CD4-positive, alpha-beta memory T cell (primary cell): ENCODE results near the gene PEAK3. TPM values are rescaled to one million over a fixed set of nuclear protein-coding genes. Genes with fewer than 3 reads are reported as not detected.

ENCODE experiments used
- CTCF ChIA-PET: fragments of 350-600 bp; sonication (Branson Sonifier 250); formaldehyde crosslinking; loops from one replicate; lab custom pipeline; 2021; ENCODE audit warnings: inconsistent platforms; ENCODE audit not compliant: partially characterized antibody; lab: Charles Lee
- POLR2A ChIA-PET: fragments of 350-600 bp; sonication (Branson Sonifier 250); formaldehyde crosslinking; loops from one replicate; lab custom pipeline; 2021; ENCODE audit not compliant: partially characterized antibody; lab: Charles Lee
- DNase-seq, 5 donors: peaks; one replicate each; pipeline versions ENCODE4 v3.0.0 to v3.0.0-alpha.2; 2020 to 2022; ENCODE audit warnings: mixed read lengths in 1 of 5
- H3K27ac ChIP-seq: one replicate; pipeline ENCODE4 v1.7.0; 2013; ENCODE audit warnings: low read depth, low read length
- H3K27me3 ChIP-seq: 2 replicates; pipeline ENCODE4 v1.7.0; 2013; ENCODE audit warnings: mild to moderate bottlenecking, low read length, moderate library complexity; ENCODE audit not compliant: insufficient read depth
- H3K36me3 ChIP-seq: 2 replicates; pipeline ENCODE4 v1.7.0; 2013; ENCODE audit warnings: mild to moderate bottlenecking, low read length, moderate library complexity; ENCODE audit not compliant: insufficient read depth
- H3K4me1 ChIP-seq: 2 replicates; pipeline ENCODE4 v1.7.0; 2013; ENCODE audit warnings: mild to moderate bottlenecking, low read length, moderate library complexity; ENCODE audit not compliant: insufficient read depth
- H3K4me3 ChIP-seq, 2 donors: one replicate each; pipeline ENCODE4 v1.7.0; 2013; ENCODE audit warnings: low read length in 2 of 2, mild to moderate bottlenecking in 1 of 2
- H3K9me3 ChIP-seq, 2 donors: one replicate each; pipeline ENCODE4 v1.7.0; 2013; ENCODE audit warnings: low read length in 2 of 2, control low read depth in 1 of 2; ENCODE audit not compliant: control insufficient read depth in 1 of 2
- H3K27ac Mint-ChIP-seq, 7 donors: one replicate each; pipeline ENCODE4 v1.8.0; 2020 to 2021; ENCODE audit warnings: mixed read lengths in 7 of 7, mild to moderate bottlenecking in 6 of 7, inconsistent platforms in 3 of 7, moderate library complexity in 3 of 7
- H3K27me3 Mint-ChIP-seq, 2 donors: one replicate each; pipeline ENCODE4 v1.8.0; 2020 to 2021; ENCODE audit warnings: mixed read lengths in 2 of 2
- H3K36me3 Mint-ChIP-seq, 2 donors: one replicate each; pipeline ENCODE4 v1.8.0; 2020 to 2021; ENCODE audit warnings: mixed read lengths in 2 of 2, inconsistent platforms in 1 of 2, mild to moderate bottlenecking in 1 of 2
- H3K4me1 Mint-ChIP-seq, 4 donors: one replicate each; pipeline ENCODE4 v1.8.0; 2020 to 2021; ENCODE audit warnings: mixed read lengths in 4 of 4, mild to moderate bottlenecking in 1 of 4
- H3K4me3 Mint-ChIP-seq, 8 donors: one replicate each; pipeline ENCODE4 v1.8.0; 2020 to 2021; ENCODE audit warnings: mixed read lengths in 8 of 8, mild to moderate bottlenecking in 7 of 8, moderate library complexity in 6 of 8, inconsistent platforms in 3 of 8
- H3K9me3 Mint-ChIP-seq, 8 donors: one replicate each; pipeline ENCODE4 v1.8.0; 2020 to 2021; ENCODE audit warnings: mixed read lengths in 8 of 8, mild to moderate bottlenecking in 5 of 8, inconsistent platforms in 3 of 8, moderate library complexity in 1 of 8
- intact Hi-C: fragments of 100-400 bp; cut with micrococcal nuclease; formaldehyde crosslinking; loops from one replicate; pipeline ENCODE4 v1.15.1; 2023
- polyA plus RNA-seq, 2 donors: library from polyadenylated mRNA; unstranded; fragments of 300-500 nt; fragmentation: Illumina TruSeq; gene quantifications; one replicate each; pipeline ENCODE4 v1.2.3, GENCODE V29; 2021
- total RNA-seq, 2 experiments: library from RNA; stranded (reverse); gene quantifications; one replicate each; pipeline ENCODE4 v1.2.3, GENCODE V29; 2021

The PEAK3 gene
- total and polyA plus RNA-seq, 4 experiments from 2014 or later: 0.07 to 0.11 (median 0.07) TPM; not detected in 1

- DNase-seq: no peak
- H3K4me3 ChIP-seq: no peak overlapping the region
- H3K9me3 ChIP-seq: no peaks in the 10 kb centered on the region
- Mint-ChIP-seq H3K36me3 (peaks cover 3 to 33% of the 10 kb centered on the region in 2 donors), H3K27ac (peak overlapping the region in 2 of 7 donors; percentile 29 to 44), H3K4me1 (peaks cover 7 to 23% (median 11%) of the 10 kb centered on the region in 4 donors), H3K27me3 (no peaks in the 10 kb centered on the region), H3K4me3 (no peak overlapping the region), H3K9me3 (no peaks in the 10 kb centered on the region)
- no peaks in the 10 kb centered on the region for H3K27me3 ChIP-seq
- peaks cover 18% of the 10 kb centered on the region for H3K4me1 ChIP-seq
- ChIA-PET POLR2A (interaction anchor here (0.6 to 1.0 kb wide), 3 partner anchors 18 to 381 kb away, joined by 3 to 4 read pairs (median 4); no protein-coding TSS in a partner anchor), CTCF (interaction anchor here (0.6 kb wide), 1 partner anchor 23 kb away, joined by 3 read pairs; no protein-coding TSS in a partner anchor)
- no peak overlapping the region for H3K27ac ChIP-seq
- intact Hi-C loops: no loop called here
- peaks cover 7% of the 10 kb centered on the region for H3K36me3 ChIP-seq
Observed at GRCh38 chr19:2230807-2231533, 51.0 kb downstream of the PEAK3 start.

- H3K4me3 Mint-ChIP-seq: no peak overlapping the region
- H3K27ac Mint-ChIP-seq: peak overlapping the region in 4 of 7 donors; percentile 41 to 78 (median 43)
- DNase-seq: no peak
- ChIA-PET CTCF (no interaction called here), POLR2A (interaction anchor here (0.6 to 1.0 kb wide), 2 partner anchors 17 to 193 kb away, joined by 4 to 5 read pairs; no protein-coding TSS in a partner anchor)
- Histone ChIP-seq H3K4me3 (no peak overlapping the region), H3K9me3 (no peaks in the 10 kb centered on the region), H3K27me3 (no peaks in the 10 kb centered on the region), H3K4me1 (peaks cover 14% of the 10 kb centered on the region), H3K36me3 (peaks cover 13% of the 10 kb centered on the region), H3K27ac (no peak overlapping the region)
- no peaks in the 10 kb centered on the region for H3K9me3 Mint-ChIP-seq
- no peaks in the 10 kb centered on the region for H3K27me3 Mint-ChIP-seq
- intact Hi-C loops: no loop called here
- H3K36me3 Mint-ChIP-seq: peaks cover 3 to 36% of the 10 kb centered on the region in 2 donors
- H3K4me1 Mint-ChIP-seq: peaks cover 5 to 18% (median 8%) of the 10 kb centered on the region in 4 donors
Observed at GRCh38 chr19:2230033-2230531, 51.9 kb downstream of the PEAK3 start.

GRCh38 chr19:2229103-2230032 is 52.6 kb downstream of the PEAK3 start:
- H3K27ac ChIP-seq: no peak overlapping the region
- intact Hi-C loops: no loop called here
- CTCF ChIA-PET: no interaction called here
- Mint-ChIP-seq H3K27me3 (no peaks in the 10 kb centered on the region), H3K36me3 (peaks cover 7 to 40% of the 10 kb centered on the region in 2 donors), H3K4me3 (no peak overlapping the region), H3K9me3 (no peaks in the 10 kb centered on the region), H3K4me1 (peaks cover 2 to 11% (median 3%) of the 10 kb centered on the region in 4 donors), H3K27ac (peak overlapping the region in 2 of 7 donors; percentile 55 to 81)
- H3K4me3 ChIP-seq: no peak overlapping the region
- no peak for DNase-seq
- peaks cover 20% of the 10 kb centered on the region for H3K36me3 ChIP-seq
- POLR2A ChIA-PET: interaction anchor here (0.6 kb wide), 1 partner anchor 194 kb away, joined by 5 read pairs; no protein-coding TSS in a partner anchor
- no peaks in the 10 kb centered on the region for H3K9me3 ChIP-seq
- no peaks in the 10 kb centered on the region for H3K27me3 ChIP-seq
- H3K4me1 ChIP-seq: peaks cover 7% of the 10 kb centered on the region

- intact Hi-C loops: no loop called here
- Histone ChIP-seq H3K4me1 (no peaks in the 10 kb centered on the region), H3K27me3 (no peaks in the 10 kb centered on the region), H3K9me3 (no peaks in the 10 kb centered on the region), H3K36me3 (peaks cover 24% of the 10 kb centered on the region), H3K27ac (no peak overlapping the region), H3K4me3 (no peak overlapping the region)
- POLR2A ChIA-PET: no interaction called here
- CTCF ChIA-PET: interaction anchor here (1.0 kb wide), 1 partner anchor 11 kb away, joined by 3 read pairs; no protein-coding TSS in a partner anchor
- Mint-ChIP-seq H3K27ac (peak overlapping the region in 1 of 7 donors; percentile 81), H3K4me1 (peaks cover 0 to 8% (median 3%) of the 10 kb centered on the region in 4 donors), H3K27me3 (no peaks in the 10 kb centered on the region), H3K36me3 (peaks cover 13 to 46% of the 10 kb centered on the region in 2 donors), H3K4me3 (no peak overlapping the region), H3K9me3 (no peaks in the 10 kb centered on the region)
- DNase-seq: no peak
Observed at GRCh38 chr19:2228157-2229030, 53.6 kb downstream of the PEAK3 start.

GRCh38 chr19:2227415-2228156 is 54.4 kb downstream of the PEAK3 start:
- CTCF ChIA-PET: interaction anchor here (1.0 kb wide), 1 partner anchor 12 kb away, joined by 3 read pairs; no protein-coding TSS in a partner anchor
- peaks cover 19% of the 10 kb centered on the region for H3K36me3 ChIP-seq
- Mint-ChIP-seq H3K4me1 (peaks cover 0 to 8% (median 3%) of the 10 kb centered on the region in 4 donors), H3K27me3 (no peaks in the 10 kb centered on the region), H3K4me3 (no peak overlapping the region), H3K27ac (no peak overlapping the region), H3K36me3 (peaks cover 13 to 42% of the 10 kb centered on the region in 2 donors), H3K9me3 (no peaks in the 10 kb centered on the region)
- no peaks in the 10 kb centered on the region for H3K9me3 ChIP-seq
- intact Hi-C loops: no loop called here
- no peak overlapping the region for H3K4me3 ChIP-seq
- no peaks in the 10 kb centered on the region for H3K27me3 ChIP-seq
- no peaks in the 10 kb centered on the region for H3K4me1 ChIP-seq
- POLR2A ChIA-PET: interaction anchor here (0.7 kb wide), 1 partner anchor 36 kb away, joined by 3 read pairs; no protein-coding TSS in a partner anchor
- no peak overlapping the region for H3K27ac ChIP-seq
- no peak for DNase-seq
